ENCODE data around the gene GPD2.

GPD2 gene

GRCh38 chr2:156630579-156631337 is 194.6 kb downstream of the GPD2 start:
- H3K4me3 ChIP-seq (ENCODE audit: low read length): no peak overlapping the region
- TF ChIP-seq, protein P1, sequence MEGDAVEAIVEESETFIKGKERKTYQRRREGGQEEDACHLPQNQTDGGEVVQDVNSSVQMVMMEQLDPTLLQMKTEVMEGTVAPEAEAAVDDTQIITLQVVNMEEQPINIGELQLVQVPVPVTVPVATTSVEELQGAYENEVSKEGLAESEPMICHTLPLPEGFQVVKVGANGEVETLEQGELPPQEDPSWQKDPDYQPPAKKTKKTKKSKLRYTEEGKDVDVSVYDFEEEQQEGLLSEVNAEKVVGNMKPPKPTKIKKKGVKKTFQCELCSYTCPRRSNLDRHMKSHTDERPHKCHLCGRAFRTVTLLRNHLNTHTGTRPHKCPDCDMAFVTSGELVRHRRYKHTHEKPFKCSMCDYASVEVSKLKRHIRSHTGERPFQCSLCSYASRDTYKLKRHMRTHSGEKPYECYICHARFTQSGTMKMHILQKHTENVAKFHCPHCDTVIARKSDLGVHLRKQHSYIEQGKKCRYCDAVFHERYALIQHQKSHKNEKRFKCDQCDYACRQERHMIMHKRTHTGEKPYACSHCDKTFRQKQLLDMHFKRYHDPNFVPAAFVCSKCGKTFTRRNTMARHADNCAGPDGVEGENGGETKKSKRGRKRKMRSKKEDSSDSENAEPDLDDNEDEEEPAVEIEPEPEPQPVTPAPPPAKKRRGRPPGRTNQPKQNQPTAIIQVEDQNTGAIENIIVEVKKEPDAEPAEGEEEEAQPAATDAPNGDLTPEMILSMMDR (IDR thresholded peaks at IDR 0.05; ENCODE audit: insufficient read depth, low read depth, low read length, missing control alignments): no peak
- no peak for DNase-seq (ENCODE audit: low read depth)

DNA sequence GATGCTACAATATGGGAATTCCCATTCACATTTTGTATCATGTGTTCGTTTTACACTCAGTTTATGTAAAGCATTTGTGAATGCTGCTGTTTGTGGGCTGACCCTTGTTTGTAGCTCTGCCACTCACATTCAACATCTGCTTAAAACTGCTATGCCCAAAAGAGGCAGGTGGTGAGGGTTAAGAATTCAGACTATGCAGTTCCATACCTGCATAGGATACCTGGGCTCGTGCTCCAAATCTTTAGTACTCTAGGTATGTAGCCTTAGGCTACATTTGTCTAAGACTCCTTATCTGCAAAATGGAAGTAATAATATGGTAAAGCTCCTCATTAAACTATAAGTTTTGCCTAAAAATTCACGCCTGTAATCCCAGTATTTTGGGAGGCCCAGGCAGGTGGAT is 199.5 kb downstream of the GPD2 start:
- H3K4me3 ChIP-seq (ENCODE audit: low read length): no peak overlapping the region
- TF ChIP-seq, protein P1 (IDR thresholded peaks at IDR 0.05; ENCODE audit: insufficient read depth, low read depth, low read length, missing control alignments): no peak
- no peak for DNase-seq (ENCODE audit: low read depth)
